HG03135 (cell line): Measurements from ENCODE around the gene TSSK3.

ENCODE experiments used
- ATAC-seq: cut with Tn5 transposase; IDR thresholded peaks from one replicate; pipeline ENCODE4 v1.9.1; 2021; ENCODE audit warnings: mild to moderate bottlenecking, moderate library complexity; ENCODE audit not compliant: unreplicated experiment

TSSK3 gene

DNA sequence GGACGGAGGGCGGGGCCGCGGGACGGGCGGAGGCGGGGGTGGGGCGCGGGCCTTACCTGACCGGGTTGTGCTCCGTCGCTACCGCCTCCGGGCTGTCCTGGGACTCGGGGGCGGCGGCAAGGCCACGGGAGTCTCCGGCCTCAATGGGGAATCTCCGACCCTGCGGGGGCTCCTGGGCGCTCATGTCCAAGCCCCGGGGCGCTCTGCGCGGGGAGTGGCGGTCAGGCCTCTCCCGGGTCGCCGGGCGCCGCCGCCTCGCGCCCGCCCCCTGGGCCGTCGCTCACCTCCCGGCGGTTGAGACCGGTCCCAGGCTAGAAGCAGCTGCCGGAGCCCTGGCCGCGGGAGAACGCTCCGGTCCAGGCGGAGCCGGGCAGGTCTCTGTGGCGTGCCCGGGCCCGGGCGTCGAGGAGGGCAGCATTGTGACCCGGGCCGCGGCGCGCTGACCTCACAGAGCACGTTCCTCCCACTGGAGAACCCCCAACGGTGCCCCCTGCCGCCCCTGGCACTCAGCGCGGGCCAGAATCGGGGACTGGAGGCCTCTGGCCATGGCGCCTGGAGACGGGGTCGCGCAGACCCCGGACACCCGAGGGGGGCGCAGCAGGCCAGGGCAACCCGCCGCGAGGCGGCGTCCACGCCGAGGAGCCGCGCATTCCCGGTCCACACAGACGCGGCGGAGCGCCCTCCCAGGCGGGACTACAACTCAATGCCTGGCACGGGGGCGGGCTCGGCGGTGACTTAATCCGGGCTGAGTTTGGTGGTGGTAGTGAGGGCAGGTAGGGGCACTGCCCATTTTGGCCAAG lies 465 bp upstream of the TSSK3 start:
- ATAC-seq, result no peak

DNA sequence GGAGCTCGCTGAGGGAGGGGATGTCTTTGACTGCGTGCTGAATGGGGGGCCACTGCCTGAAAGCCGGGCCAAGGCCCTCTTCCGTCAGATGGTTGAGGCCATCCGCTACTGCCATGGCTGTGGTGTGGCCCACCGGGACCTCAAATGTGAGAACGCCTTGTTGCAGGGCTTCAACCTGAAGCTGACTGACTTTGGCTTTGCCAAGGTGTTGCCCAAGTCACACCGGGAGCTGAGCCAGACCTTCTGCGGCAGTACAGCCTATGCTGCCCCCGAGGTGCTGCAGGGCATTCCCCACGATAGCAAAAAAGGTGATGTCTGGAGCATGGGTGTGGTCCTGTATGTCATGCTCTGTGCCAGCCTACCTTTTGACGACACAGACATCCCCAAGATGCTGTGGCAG lies 1.4 kb downstream of the TSSK3 start:
- ATAC-seq, result no peak

GRCh38 chr1:32364836-32365235 lies 2.5 kb downstream of the TSSK3 start:
- no peak for ATAC-seq

- ATAC-seq, result no peak
Observed at GRCh38 chr1:32365445-32365844, 3.1 kb downstream of the TSSK3 start.

DNA sequence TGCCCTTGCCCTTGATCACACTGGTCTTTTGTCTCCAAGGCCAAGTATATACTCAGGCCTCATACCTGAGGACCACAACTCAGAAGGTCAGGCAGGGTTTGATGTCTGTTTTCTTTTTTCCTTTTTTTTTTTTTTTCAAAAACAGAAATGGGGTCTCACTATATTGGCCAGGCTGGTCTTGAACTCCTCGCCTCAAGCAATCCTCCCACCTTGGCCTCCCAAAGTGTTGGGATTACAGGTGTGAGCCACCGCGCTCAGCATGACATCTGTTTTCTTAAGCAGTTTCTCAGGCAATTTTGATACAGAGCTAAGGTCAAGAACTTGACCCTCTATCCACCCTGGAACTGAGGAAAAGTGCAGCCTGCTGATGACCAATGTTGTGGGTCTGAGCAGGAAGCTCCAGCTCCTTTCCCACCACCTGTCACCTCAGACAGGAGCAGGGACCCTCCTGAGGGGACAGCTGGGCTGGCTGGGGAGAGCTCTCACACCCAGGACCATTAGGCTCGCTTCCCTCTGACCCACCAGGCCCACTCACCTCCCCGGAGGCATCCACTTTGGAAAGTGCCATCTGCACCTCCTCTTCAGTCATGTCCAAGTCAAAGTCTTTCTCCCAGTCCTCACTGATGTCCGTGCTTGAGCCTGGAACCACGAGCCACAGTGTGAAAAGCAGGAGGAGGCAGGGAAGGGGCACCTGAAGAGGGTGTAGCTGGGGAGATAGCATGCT lies 5.7 kb downstream of the TSSK3 start:
- no peak for ATAC-seq

DNA sequence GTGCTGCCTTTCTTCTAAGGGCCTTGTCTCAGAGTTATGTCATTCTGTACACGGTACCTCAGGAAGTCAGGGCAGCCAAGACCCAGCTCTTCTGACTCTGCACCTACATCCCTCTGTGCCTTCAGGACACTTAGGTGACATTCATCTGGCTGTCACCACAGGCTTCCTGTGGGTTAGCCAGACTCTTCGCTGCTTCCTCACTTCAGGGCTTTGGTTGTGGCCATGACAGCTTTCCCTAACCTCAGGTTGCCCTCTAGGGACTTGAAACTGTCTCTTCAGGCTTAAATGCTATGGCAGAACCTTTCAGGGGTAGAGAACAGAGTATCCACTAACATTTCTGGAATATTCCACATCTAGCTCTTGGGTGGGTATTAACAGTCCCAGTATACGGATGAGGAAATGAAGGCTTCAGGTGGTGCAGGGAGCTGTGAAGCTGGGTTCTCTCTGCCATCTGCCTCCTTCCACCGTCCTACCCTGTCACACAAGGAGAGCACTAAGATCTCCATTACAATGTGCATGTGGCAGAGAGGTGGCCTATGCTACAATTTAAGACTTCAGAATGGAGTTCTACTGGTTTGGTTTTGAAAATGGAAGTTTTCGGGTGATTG lies 9.9 kb downstream of the TSSK3 start:
- ATAC-seq, result no peak

DNA sequence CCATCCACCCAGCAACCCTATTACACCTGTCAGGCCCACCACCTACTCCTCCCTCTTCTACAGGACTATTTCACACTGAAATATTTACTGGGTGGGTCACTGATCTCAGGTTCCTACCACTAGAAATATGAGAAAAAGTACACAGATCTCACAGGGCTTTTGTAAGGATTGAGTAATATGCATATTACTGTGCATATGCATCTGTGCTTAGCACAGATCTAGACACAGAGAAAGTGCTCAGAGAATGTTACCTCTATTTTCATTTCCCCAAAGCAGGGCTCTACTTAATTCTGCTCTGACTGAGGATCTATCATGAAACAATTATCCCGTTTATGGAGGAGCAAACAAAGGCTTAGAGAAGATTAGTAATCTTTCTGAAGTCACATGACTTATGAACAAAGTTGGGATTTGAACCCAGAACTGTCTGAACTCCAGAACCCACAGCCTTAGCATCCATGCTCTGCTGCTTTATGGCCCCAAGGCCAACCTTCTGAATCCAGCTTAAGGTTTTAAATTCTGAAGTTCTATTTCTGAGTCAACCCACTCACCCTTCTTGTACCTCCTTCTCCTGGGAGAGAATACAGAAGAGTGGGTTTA lies 11.8 kb downstream of the TSSK3 start:
- ATAC-seq, result no peak

DNA sequence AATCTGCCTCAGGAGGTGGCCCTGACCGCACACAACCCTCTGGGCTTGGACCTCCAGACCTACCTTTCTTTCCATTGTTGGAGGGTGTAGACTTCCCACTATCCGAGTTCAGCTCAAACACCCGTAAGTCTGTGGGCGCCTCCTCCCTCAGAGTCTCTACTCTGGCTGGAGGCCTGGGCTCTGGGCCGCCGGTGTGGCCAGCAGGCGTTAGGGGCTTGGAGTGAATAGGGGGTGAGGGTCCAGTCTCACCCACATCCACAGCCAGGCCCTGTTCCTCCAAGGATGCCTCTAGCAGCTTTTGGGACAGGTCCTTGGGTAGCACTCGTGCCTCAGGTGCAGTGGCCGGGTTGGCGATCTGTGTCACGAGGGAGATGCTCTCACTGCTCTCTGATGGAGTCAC lies 13.9 kb downstream of the TSSK3 start:
- no peak for ATAC-seq

DNA sequence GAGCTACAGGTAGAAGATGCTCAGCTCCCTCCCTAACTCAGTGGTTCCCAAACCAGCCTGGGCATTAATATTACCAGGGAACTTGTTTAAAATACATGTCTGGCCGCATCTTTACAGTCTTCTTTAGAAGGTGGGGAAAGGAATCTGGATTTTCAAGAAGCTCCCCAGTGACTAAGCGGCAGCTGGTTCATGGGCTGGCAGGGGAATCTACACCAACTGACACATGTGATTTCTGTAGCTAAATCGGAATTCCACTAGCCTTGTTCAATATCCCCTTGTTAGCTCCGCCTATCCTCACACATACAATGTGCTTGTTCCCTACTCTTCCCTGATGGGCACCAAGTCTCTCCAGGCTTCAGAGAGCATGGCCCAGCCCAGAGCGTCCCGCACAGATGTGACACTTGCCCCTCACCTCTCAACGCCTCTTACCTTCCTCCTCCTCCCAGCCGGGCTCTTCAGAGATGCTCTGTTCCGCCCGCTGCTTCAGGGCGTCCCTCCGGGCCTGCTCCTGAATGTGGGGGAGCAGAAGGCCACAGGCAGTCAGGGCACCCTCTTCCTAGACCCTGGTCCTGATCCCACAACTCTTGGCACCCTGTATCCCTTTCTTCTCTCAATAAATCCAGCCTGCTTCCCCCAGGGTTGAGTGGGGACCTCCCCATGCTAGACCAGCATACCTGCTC lies 15.3 kb downstream of the TSSK3 start:
- ATAC-seq, result no peak

GRCh38 chr1:32380057-32380456 lies 17.7 kb downstream of the TSSK3 start:
- no peak for ATAC-seq

DNA sequence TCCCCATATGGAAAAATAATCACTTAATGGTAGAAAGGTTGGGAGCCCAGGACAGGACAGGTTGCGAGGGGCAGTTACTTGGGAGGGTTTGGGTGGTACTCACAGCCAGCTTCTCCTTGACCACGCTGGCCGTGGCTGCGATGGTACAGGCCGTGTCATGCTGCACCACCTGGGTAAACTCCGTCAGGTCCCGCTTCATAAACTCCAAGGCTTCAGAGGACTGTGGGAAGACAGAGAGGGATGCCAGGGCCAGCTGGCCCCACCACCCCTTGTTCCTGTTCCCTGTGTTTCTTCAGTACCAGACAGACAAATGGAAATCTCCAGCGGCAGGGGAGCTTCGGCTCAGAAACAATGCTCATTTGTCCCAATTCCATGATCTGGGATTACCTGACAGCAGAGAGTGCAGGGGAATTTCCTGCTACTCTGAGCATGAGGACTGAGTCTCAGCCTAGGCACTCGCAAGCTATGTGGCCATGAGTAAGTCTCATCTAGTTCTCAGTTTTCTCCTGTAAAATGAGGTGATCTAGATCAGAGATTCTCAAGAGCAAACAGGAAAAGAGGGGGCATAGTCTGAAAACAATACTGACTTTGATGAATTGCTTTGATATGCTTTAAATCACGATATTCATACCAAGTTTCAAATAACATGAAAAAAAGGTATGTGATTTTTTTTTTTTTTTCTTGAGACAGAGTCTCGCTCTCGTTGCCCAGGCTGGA lies 24.5 kb downstream of the TSSK3 start:
- no peak for ATAC-seq

- ATAC-seq, result no peak
Observed at GRCh38 chr1:32388641-32389040, 26.3 kb downstream of the TSSK3 start.

GRCh38 chr1:32390904-32391870 lies 28.8 kb downstream of the TSSK3 start:
- ATAC-seq, result no peak

DNA sequence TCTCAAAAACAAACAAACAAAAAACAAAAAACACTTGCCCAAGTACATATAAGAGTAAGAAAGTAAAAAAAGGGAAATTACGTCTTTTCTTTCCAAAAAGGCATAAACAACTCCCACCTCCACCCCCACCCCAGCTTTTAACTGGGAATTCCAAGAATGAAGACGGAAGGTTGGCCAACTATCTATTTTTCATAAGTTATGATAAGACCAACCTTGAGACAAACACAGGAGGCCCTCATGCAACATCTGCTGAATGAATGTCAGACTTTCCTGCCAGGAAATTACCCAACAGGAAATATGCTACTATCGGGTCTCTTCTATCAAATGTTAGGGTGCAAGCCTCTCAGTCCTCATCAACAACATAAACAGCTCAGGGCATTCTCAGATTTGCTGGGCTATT lies 30.0 kb downstream of the TSSK3 start:
- no peak for ATAC-seq

DNA sequence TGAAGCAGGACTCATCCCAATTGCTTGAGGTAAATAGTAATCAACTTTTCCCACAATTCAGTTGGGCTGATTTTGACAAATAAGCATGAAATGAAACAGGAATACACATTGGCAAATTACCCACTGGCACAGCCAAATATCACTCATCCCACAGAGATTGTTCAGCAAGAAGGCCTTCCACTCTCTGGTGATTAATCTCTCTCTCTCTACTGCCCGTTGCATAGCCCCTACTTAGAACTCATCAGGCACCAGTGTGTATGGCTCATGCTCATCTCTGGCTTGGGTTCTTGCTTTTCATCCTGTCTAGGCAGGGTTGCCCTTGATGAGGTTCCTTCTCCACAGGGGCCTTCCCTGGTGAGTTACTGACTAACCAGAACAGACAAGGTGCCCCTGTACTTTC lies 30.8 kb downstream of the TSSK3 start:
- no peak for ATAC-seq

DNA sequence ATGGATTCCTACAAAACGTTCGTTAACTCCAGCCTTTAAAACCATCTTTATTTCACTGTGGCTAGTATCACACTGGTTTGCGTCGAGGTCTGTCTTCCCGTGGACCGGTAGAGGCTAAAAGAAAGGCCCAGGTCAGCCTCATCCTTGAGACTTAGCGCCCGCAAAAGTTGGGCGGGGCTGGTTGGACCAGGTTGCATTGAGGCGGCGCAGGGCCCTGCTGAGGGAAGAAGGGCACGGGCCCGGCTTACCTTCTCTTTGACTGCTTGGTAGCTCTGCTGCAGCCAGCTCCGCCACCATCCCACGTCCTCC lies 31.4 kb downstream of the TSSK3 start:
- ATAC-seq, result peak; percentile 14

GRCh38 chr1:32394141-32394889 lies 32.0 kb downstream of the TSSK3 start, which contains the start of gene BSDC1:
Gene BSDC1 (minus strand): TSS chr1:32394441. CDS start chr1:32394414, 27 bp downstream.
- ATAC-seq, result peak; percentile 97

DNA sequence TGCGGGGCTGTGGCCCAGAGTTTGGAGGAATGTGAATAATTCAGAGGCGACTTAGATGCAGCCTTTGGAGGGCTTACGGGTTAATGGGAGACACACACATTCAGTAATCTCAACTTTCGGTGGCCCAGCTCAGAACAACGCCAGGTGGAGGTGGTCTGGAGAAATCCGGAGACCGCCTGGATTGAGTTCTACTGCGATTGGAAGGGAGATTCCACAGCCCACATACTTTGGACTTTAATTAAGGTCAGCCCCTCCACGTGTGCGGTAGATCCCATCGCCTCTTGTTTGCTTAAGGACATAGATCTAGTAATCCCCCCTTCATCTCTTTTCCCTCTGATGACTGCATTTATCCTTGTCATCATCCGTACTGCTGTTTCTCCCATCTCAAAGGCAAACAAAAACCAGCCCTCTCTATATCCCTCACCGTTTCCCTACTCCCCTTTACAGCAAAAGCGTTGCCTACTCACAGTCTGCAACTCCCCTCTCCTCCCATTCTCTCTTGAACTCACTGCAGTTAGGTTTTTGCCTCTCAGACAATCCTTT lies 32.6 kb downstream of the TSSK3 start:
- ATAC-seq, result peak; percentile 3
